Right cardiac atrium (tissue), 5 donors: ENCODE results near the gene SMYD5. TPM values are rescaled to one million over a fixed set of nuclear protein-coding genes. Genes with fewer than 3 reads are reported as not detected.
A peak's percentile ranks its signal among the peaks of the same experiment; 100 is the strongest.

Source experiments
- ATAC-seq, 2 donors: fragments of 200-7000 bp; cut with Tn5 transposase; one replicate each; pipeline versions ENCODE4 v1.8.0 to v1.9.1; 2020; ENCODE audit warnings: moderate library complexity in 2 of 2, mild to moderate bottlenecking in 1 of 2
- DNase-seq, 3 donors: peaks; one replicate each; pipeline ENCODE4 v3.0.0-alpha.2; 2020
- H3K27ac ChIP-seq: one replicate; pipeline ENCODE4 v1.5.1; 2013; ENCODE audit warnings: mild to moderate bottlenecking, low read length, control low read depth, moderate library complexity
- H3K27me3 ChIP-seq: one replicate; pipeline ENCODE4 v1.6.1; 2013; ENCODE audit not compliant: control insufficient read depth, insufficient read depth
- H3K4me1 ChIP-seq: one replicate; pipeline ENCODE4 v1.6.1; 2013; ENCODE audit warnings: low read length; ENCODE audit not compliant: control insufficient read depth, insufficient read depth
- H3K4me3 ChIP-seq: one replicate; pipeline ENCODE4 v1.5.1; 2013; ENCODE audit warnings: low read length, control low read depth
- H3K9me3 ChIP-seq: one replicate; pipeline ENCODE4 v1.6.1; 2013; ENCODE audit warnings: low read length; ENCODE audit not compliant: control insufficient read depth
- WGBS: extraction: QIAGEN DNeasy Blood & Tissue Kit; methylation state at CpG from one replicate; pipeline ENCODE4 v1.1.7; 2013; 5-methylcytosine and 5-hydroxymethylcytosine counted together
- intact Hi-C, 4 donors: fragments of 100-400 bp; cut with DNase I; formaldehyde crosslinking; loops; one replicate each; pipeline versions ENCODE4 v1.11.0 to v1.14.0; 2022 to 2023
- polyA plus RNA-seq: library from polyadenylated mRNA; stranded (reverse); fragments of 200-250 nt; gene quantifications from one replicate; pipeline ENCODE4 v1.2.3, GENCODE V29; 2013
- total RNA-seq, 4 donors: library from RNA; stranded (reverse); fragmentation: NEBNext Ultra II Directional; extraction: Animal tissue kit (Norgen Biotek cat#: 25700); gene quantifications; one replicate each; pipeline ENCODE4 v1.2.1, GENCODE V29; 2021
- donor health status: healthy with polysubstance abuse.
- donor health status: DM: no; HTN: yes; CAD: no.
- donor health status: DM: no; HTN: no; CAD: no.
- donor health status: DM: no; HTN: yes; CAD: no; lungs with severe emphysema.
- donor health status: DM: yes; HTN: yes; CAD: no.

SMYD5 gene
- total and polyA plus RNA-seq, 5 donors = 12.9 to 15.3 (median 13.7) TPM

DNA sequence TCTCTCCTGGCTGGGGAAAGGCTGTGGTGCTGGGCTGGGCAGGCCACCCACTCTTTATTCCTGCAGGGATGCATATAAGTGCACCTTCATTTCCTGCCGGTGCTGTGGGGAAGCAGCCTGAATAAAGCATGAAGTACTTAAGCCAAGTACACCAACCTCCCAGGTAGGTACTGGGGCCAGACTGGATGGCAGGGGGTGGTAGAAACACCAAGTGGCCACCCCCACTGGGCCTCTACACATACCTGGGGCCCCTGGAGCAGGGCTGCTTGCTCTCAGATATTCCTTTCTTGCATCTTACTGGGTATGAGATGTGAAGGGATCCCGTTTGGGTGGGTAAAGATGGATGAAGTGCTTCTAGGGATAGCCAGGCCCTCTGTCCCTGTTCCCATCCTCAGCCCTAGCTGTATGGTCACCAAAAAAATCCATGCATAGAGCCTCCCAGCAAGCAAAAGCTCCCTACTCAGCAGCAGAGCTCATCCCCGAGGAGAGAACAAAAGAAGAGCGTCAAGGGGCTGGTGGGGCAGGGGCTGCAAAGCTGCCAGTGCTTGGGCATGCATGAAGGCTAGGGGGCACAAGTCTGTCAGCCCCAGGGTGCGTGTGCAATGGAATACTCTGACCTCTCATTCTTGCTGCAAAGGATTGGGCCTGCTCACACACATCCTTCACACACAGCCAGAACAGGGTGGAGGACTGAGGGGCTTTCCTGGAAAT is 42.0 kb downstream of the SMYD5 start:
- no peak overlapping the region for H3K4me3 ChIP-seq
- no peaks in the 10 kb centered on the region for H3K9me3 ChIP-seq
- no peaks in the 10 kb centered on the region for H3K27me3 ChIP-seq
- no peak overlapping the region for H3K27ac ChIP-seq
- ATAC-seq (no peak), DNase-seq (no peak)
- intact Hi-C loops = no loop called here
- WGBS = 64% methylated on average over 5 of the region's 5 CpGs
- H3K4me1 ChIP-seq = no peaks in the 10 kb centered on the region

DNA sequence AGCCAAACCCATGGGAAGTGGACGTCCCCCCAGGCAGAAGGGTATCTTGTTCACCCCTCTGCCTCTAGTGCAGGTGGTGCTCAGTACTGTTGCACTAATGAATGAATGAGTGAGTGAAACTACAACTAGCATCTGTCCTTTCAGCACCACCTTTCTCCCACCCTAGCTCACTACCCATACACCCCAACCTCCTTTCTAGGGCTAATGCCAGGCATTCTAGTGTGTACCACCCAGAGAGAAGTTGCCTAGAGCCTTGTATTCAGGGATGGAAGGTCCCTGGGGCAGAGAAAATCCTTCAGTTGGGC is 42.5 kb downstream of the SMYD5 start:
- intact Hi-C loops = no loop called here
- ATAC-seq = no peak

DNA sequence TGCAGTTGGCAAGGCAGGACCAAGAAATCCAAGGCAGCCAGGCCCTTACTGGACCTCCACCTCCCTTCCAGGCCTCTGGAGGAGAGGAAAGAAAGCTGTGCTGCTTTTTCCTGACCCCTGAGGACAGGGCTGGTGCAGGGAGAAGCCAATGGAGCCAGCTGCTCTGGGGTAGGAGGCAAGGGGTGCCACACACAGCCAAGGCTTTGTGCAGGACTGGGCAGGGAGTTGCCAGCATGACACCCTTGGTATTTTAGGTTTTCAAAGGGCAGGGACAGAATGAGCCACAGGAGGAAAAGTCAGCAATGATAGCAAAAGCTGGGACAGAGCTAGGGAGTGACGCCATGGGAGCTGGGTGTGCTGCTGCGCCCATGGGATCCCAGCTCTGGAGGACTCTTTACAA is 43.0 kb downstream of the SMYD5 start:
- intact Hi-C loops = no loop called here
- DNase-seq = no peak

More for the DNA sequence above, 42.5 kb downstream of the SMYD5 start:
- Histone ChIP-seq H3K27ac (no peak overlapping the region), H3K27me3 (no peaks in the 10 kb centered on the region), H3K9me3 (no peaks in the 10 kb centered on the region), H3K4me3 (no peak overlapping the region), H3K4me1 (no peaks in the 10 kb centered on the region)
- 77% methylated on average over 1 of the region's 1 CpG for WGBS
- no peak for DNase-seq

DNA sequence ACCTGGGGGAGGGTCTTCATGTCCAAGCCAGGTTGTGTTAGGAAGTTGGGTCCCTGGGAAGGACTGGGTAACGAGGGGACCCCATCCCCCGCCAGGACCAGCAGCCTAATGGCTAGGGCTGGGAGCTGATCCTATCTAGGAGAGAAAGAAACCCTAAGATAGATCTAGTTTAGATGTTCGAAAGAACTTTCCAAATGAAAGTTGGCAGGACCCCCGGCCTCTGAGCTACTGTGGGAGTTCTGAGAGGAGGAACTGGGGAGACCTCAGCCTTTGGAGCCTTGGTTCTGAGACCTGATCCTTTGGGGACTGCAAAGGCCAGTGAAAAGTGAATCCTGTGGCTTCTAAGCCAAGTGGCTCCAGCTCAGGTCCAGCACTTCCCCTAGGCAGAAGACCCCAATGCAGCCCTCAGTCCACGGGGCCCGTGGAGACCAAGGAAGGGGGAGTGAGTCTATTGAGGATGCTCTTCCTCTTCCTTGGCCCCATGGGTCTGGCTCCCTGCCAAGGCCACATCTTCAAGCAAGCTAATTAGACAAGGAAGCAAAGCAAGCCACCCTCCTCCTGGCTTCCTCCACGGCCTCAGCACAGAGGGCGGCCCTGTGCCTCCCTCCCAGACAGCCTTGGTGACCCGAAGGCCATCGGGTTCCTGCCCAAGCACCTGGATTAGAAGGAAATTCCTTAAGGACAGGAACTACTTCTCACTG is 43.5 kb downstream of the SMYD5 start:
- WGBS = 59% methylated on average over 10 of the region's 10 CpGs
- intact Hi-C loops = no loop called here
- no peak overlapping the region for H3K4me3 ChIP-seq
- H3K27me3 ChIP-seq = no peaks in the 10 kb centered on the region
- no peak overlapping the region for H3K27ac ChIP-seq
- no peaks in the 10 kb centered on the region for H3K9me3 ChIP-seq
- ATAC-seq (no peak), DNase-seq (peak in 1 of 3 donors; percentile 76)
- no peaks in the 10 kb centered on the region for H3K4me1 ChIP-seq

More for the DNA sequence above, 43.0 kb downstream of the SMYD5 start:
- H3K4me1 ChIP-seq = no peaks in the 10 kb centered on the region
- WGBS = 94% methylated on average over 2 of the region's 2 CpGs
- no peaks in the 10 kb centered on the region for H3K9me3 ChIP-seq
- ATAC-seq = no peak
- no peak overlapping the region for H3K4me3 ChIP-seq
- H3K27ac ChIP-seq = no peak overlapping the region
- no peaks in the 10 kb centered on the region for H3K27me3 ChIP-seq

DNA sequence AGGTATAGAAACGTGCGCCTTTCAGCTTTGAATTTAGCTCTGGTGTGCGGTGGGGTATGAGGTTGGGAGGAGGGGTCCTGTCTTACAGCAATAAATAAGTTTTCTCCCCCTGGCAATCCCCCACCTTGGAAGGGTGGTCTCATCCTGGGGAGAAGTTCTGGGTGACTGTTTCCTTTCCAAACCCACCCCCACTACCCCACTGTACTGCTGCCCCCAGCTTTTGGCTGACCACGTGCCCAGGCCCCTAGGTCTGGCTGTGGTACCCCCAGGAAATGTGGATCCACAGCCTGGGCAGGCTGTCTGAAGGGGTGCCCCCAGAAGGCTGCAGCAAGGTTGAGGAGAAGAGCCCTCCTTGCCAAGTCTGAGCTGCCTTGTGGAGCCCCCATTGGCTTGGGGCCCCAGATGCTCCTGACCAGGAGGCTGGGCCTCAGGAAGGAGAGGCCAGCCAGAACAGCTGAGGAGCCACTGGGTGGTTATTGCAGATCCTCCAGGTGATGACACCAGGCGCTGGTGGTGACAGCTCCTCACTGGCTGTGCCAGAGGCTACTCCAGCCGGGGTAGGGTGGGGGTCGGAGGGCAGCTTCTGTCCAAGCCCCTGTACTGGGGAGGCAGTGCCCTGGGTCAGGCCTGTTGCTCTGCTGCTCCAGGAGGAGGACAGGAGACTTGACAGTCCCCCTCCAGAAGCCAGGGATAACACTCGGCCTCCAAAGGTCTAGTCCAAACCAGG is 44.3 kb downstream of the SMYD5 start:
- H3K4me3 ChIP-seq = no peak overlapping the region
- ATAC-seq (no peak), DNase-seq (no peak)
- no peak overlapping the region for H3K27ac ChIP-seq
- no peaks in the 10 kb centered on the region for H3K9me3 ChIP-seq
- no peaks in the 10 kb centered on the region for H3K4me1 ChIP-seq
- intact Hi-C loops = no loop called here
- 84% methylated on average over 8 of the region's 8 CpGs for WGBS
- H3K27me3 ChIP-seq = no peaks in the 10 kb centered on the region

DNA sequence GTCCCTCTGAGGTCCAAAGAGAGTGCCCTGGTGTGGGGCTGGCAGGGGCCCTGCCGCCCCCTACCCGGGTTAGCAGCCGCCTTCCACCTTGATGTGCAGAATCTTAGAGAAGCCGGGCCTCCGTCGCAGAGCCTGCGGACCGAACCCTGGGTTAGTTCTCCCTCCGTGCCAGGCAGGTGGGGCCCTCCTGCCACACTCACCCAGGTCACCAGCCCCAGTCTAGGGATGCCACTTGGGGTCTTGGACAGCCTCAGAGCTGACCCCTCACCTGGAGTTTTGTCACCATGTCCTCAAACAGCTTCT is 44.8 kb downstream of the SMYD5 start:
- no peaks in the 10 kb centered on the region for H3K4me1 ChIP-seq
- ATAC-seq (no peak), DNase-seq (no peak)
- no peak overlapping the region for H3K27ac ChIP-seq
- H3K9me3 ChIP-seq = no peaks in the 10 kb centered on the region
- intact Hi-C loops = no loop called here
- H3K27me3 ChIP-seq = no peaks in the 10 kb centered on the region
- H3K4me3 ChIP-seq = no peak overlapping the region
- 96% methylated on average over 9 of the region's 9 CpGs for WGBS

DNA sequence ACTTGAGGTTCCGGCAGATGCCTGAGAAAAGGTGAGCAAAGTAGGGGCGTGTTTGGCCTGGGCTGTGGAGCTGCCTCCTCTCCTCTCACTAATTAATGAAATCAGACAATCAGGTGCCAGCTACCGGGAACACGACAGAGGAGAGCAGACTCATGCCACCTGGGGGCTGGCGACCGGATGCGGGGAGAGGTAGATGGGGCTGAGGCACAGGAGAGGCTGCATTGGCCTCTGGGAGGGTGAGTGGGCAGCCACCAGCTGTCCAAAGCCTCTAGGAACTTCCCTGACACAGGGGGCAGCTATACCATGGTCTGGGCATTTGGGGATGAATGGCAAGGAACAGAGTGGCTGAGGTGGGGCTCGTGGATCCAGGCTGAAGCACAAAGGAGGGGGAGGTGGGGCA is 45.2 kb downstream of the SMYD5 start:
- no peaks in the 10 kb centered on the region for H3K27me3 ChIP-seq
- DNase-seq (no peak), ATAC-seq (no peak)
- no peaks in the 10 kb centered on the region for H3K9me3 ChIP-seq
- intact Hi-C loops = no loop called here
- H3K4me3 ChIP-seq = no peak overlapping the region
- H3K4me1 ChIP-seq = no peaks in the 10 kb centered on the region
- WGBS = 92% methylated on average over 8 of the region's 8 CpGs
- no peak overlapping the region for H3K27ac ChIP-seq

DNA sequence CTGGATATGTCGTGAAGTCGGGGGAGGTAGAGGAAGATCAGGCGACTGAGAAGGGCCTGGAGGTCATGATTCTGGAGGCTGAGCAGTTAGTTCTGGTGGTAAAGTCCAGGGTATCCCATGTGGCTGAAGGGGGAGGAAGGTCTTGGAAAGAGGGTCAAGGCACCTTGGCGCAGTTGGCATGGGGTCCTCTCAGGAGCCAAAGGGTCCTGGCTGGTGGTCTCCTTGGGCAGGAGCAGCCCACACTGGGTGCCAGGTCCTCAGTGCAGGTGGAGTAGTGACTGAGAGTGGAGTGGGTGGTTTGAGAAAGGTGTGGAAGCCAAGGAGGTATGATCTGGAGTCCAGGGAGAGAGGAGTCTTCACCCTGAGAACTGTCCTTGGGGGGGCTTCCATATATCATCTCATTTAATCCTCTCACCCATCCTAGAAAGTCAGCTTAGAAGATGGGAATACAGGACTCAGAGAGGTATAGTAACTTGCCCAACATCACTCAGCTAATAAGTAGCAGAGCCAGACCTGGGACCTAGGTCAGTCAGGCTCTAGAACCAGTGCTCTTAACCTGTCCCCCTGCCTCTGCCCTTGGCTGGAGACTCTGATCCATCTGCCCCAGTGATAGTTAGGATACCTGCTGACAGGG is 45.8 kb downstream of the SMYD5 start:
- H3K9me3 ChIP-seq = no peaks in the 10 kb centered on the region
- no peaks in the 10 kb centered on the region for H3K4me1 ChIP-seq
- H3K27me3 ChIP-seq = no peaks in the 10 kb centered on the region
- DNase-seq = no peak
- no peak overlapping the region for H3K4me3 ChIP-seq
- intact Hi-C loops = no loop called here
- WGBS = 87% methylated on average over 4 of the region's 4 CpGs
- no peak for ATAC-seq
- H3K27ac ChIP-seq = no peak overlapping the region

DNA sequence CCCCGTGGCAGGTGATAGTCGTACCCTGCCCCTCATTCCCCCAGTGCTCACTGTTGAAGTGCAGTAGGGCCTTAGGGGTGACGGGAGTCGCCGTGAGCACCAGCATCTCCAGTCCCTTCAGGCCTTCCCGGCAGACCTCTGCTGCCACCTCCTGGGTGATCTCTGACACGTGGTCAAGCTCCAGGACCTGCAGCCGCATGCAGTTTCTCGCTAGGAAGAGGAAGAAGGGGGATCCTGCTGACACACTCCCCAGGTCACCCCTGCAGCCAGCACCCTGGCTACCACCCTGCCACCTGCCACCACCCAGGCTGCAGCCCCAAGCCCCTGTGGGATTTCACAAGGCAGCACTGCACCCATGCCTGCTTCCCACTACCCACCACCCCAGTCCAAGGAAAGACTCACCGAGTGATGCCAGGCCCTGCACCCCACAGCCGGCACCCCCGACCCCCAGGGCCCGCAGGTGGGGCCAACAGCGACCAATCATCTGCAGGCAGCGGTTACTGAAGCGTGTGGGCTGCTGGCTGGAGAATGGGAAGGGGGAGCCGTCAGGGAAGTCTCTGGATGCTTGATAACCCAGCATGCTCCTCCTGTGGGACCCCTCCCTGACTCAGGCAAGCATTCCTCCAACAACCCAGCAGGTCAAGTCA is 46.4 kb downstream of the SMYD5 start:
- Histone ChIP-seq H3K4me3 (no peak overlapping the region), H3K27ac (no peak overlapping the region), H3K27me3 (no peaks in the 10 kb centered on the region), H3K4me1 (no peaks in the 10 kb centered on the region), H3K9me3 (no peaks in the 10 kb centered on the region)
- WGBS = 24% methylated on average over 17 of the region's 17 CpGs
- peak; percentile 29 to 47 for ATAC-seq
- intact Hi-C loops = no loop called here
- peak; percentile 36 to 73 (median 73) for DNase-seq

DNA sequence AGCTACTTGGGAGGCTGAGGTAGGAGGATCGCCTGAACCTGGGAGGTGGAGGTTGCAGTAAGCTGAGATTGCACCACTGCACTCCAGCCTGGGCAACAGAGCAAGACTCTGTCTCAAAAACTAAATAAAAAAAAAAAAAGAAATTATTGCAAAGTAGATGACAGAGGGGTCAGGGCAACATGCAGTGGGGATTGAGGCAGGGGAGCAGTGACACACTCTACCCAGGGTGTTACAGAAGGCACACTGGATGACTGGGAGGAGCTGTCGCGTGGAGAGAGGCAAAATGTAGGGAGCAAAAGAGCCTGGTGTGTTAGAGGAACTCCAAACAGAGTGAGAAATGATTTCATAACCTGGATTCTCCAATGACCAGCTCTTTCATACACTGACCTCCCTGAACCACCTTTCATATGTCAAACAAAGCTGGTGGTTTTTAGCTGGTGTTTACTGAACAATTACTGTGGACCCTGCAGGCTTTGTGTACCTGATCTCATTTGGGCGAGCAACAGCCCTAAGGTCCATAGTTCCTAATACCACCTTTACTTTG is 48.1 kb downstream of the SMYD5 start:
- no peak for ATAC-seq
- WGBS = 90% methylated on average over 4 of the region's 4 CpGs
- no peak for DNase-seq
- no peak overlapping the region for H3K27ac ChIP-seq
- intact Hi-C loops = no loop called here
- H3K4me3 ChIP-seq = no peak overlapping the region
- H3K4me1 ChIP-seq = no peaks in the 10 kb centered on the region
- H3K9me3 ChIP-seq = no peaks in the 10 kb centered on the region
- H3K27me3 ChIP-seq = no peaks in the 10 kb centered on the region
